SJSA1 (cell line): ENCODE data around the gene ANKRD24. TPM values are rescaled to one million over a fixed set of nuclear protein-coding genes. Genes with fewer than 3 reads are reported as not detected.

Source experiments
- DNase-seq, 2 experiments: peaks; one replicate each; pipeline ENCODE4 v3.0.0-alpha.2; 2015 to 2020; ENCODE audit warnings: low spot score in 2 of 2, low read depth in 1 of 2
- H3K27ac ChIP-seq: fragments of 250-450 bp; sonication (Bioruptor Pico); 2 replicates; pipeline ENCODE4 v1.5.1; 2020; ENCODE audit warnings: mild to moderate bottlenecking, moderate library complexity
- H3K27me3 ChIP-seq: fragments of 250-450 bp; sonication (Bioruptor Pico); replicated peaks from 2 replicates; pipeline ENCODE4 v1.5.1; 2020; ENCODE audit warnings: mild to moderate bottlenecking, moderate library complexity
- H3K36me3 ChIP-seq: fragments of 250-450 bp; sonication (Bioruptor Pico); 2 replicates; pipeline ENCODE4 v1.5.1; 2020; ENCODE audit warnings: mild to moderate bottlenecking
- H3K4me1 ChIP-seq: fragments of 250-450 bp; sonication (Bioruptor Pico); replicated peaks from 2 replicates; pipeline ENCODE4 v1.6.1; 2021; ENCODE audit warnings: mild to moderate bottlenecking
- H3K4me3 ChIP-seq: fragments of 250-450 bp; sonication (Bioruptor Pico); 2 replicates; pipeline ENCODE4 v1.5.1; 2020; ENCODE audit warnings: mild to moderate bottlenecking
- H3K9me3 ChIP-seq: fragments of 250-450 bp; sonication (Bioruptor Pico); replicated peaks from 2 replicates; pipeline ENCODE4 v1.5.1; 2020; ENCODE audit warnings: mild to moderate bottlenecking
- total RNA-seq: library from RNA; depleted of rRNA; stranded (reverse); fragments of >200 nt; shearing (Covaris generic); gene quantifications from 2 replicates; pipeline ENCODE4 v1.2.3, GENCODE V29; 2014

ANKRD24 gene
- total RNA-seq, 1 experiment from 2014 or later, result 0.05 TPM

- H3K9me3 ChIP-seq, result peaks cover 5% of the 10 kb centered on the region; the same call in 1 of the 2 replicates
- no peak overlapping the region for H3K4me3 ChIP-seq
- no peak overlapping the region for H3K27ac ChIP-seq
- no peaks in the 10 kb centered on the region for H3K36me3 ChIP-seq
- peaks cover 51% of the 10 kb centered on the region for H3K27me3 ChIP-seq
- H3K4me1 ChIP-seq, result no peaks in the 10 kb centered on the region
- DNase-seq, result no peak
Observed at GRCh38 chr19:4197625-4198466, 15.4 kb downstream of the ANKRD24 start.

- Histone ChIP-seq H3K27me3 (peaks cover 57% of the 10 kb centered on the region), H3K36me3 (no peaks in the 10 kb centered on the region), H3K27ac (no peak overlapping the region), H3K9me3 (peaks cover 5% of the 10 kb centered on the region; the same call in 1 of the 2 replicates), H3K4me1 (no peaks in the 10 kb centered on the region), H3K4me3 (no peak overlapping the region)
- no peak for DNase-seq
Observed at GRCh38 chr19:4198467-4199126, 16.1 kb downstream of the ANKRD24 start.

GRCh38 chr19:4199699-4200293 is 17.3 kb downstream of the ANKRD24 start:
- H3K4me3 ChIP-seq, result no peak overlapping the region
- H3K9me3 ChIP-seq, result peaks cover 5% of the 10 kb centered on the region; the same call in 1 of the 2 replicates
- no peak overlapping the region for H3K27ac ChIP-seq
- no peaks in the 10 kb centered on the region for H3K36me3 ChIP-seq
- H3K4me1 ChIP-seq, result no peaks in the 10 kb centered on the region; the same call in 1 of the 2 replicates
- no peak for DNase-seq
- peaks cover 63% of the 10 kb centered on the region for H3K27me3 ChIP-seq

GRCh38 chr19:4200940-4201542 is 18.6 kb downstream of the ANKRD24 start:
- DNase-seq, result no peak
- H3K4me1 ChIP-seq, result no peaks in the 10 kb centered on the region; the same call in 1 of the 2 replicates
- peaks cover 5% of the 10 kb centered on the region; the same call in 1 of the 2 replicates for H3K9me3 ChIP-seq
- no peaks in the 10 kb centered on the region for H3K36me3 ChIP-seq
- no peak overlapping the region for H3K27ac ChIP-seq
- no peak overlapping the region for H3K4me3 ChIP-seq
- H3K27me3 ChIP-seq, result peaks cover 54% of the 10 kb centered on the region

GRCh38 chr19:4201798-4202197 is 19.3 kb downstream of the ANKRD24 start:
- no peaks in the 10 kb centered on the region for H3K36me3 ChIP-seq
- H3K4me1 ChIP-seq, result no peaks in the 10 kb centered on the region; the same call in 1 of the 2 replicates
- H3K4me3 ChIP-seq, result no peak overlapping the region
- peaks cover 5% of the 10 kb centered on the region; the same call in 1 of the 2 replicates for H3K9me3 ChIP-seq
- DNase-seq, result no peak
- H3K27ac ChIP-seq, result no peak overlapping the region
- peaks cover 51% of the 10 kb centered on the region for H3K27me3 ChIP-seq

- Histone ChIP-seq H3K27ac (no peak overlapping the region), H3K9me3 (no peaks in the 10 kb centered on the region), H3K4me1 (peaks cover 8% of the 10 kb centered on the region), H3K4me3 (no peak overlapping the region), H3K27me3 (peaks cover 18% of the 10 kb centered on the region), H3K36me3 (no peaks in the 10 kb centered on the region)
- no peak for DNase-seq
Observed at GRCh38 chr19:4206818-4207484, 24.5 kb downstream of the ANKRD24 start.

- H3K27me3 ChIP-seq, result peaks cover 23% of the 10 kb centered on the region
- no peaks in the 10 kb centered on the region for H3K9me3 ChIP-seq
- H3K4me1 ChIP-seq, result peaks cover 8% of the 10 kb centered on the region
- no peak overlapping the region for H3K27ac ChIP-seq
- no peaks in the 10 kb centered on the region for H3K36me3 ChIP-seq
- no peak overlapping the region for H3K4me3 ChIP-seq
- DNase-seq, result no peak
Observed at GRCh38 chr19:4208385-4209094, 26.1 kb downstream of the ANKRD24 start.

GRCh38 chr19:4210166-4210731 is 27.8 kb downstream of the ANKRD24 start:
- no peak overlapping the region for H3K4me3 ChIP-seq
- H3K9me3 ChIP-seq, result no peaks in the 10 kb centered on the region
- H3K36me3 ChIP-seq, result no peaks in the 10 kb centered on the region
- no peak overlapping the region for H3K27ac ChIP-seq
- DNase-seq, result no peak
- peaks cover 28% of the 10 kb centered on the region for H3K27me3 ChIP-seq
- peaks cover 8% of the 10 kb centered on the region for H3K4me1 ChIP-seq

- no peaks in the 10 kb centered on the region for H3K36me3 ChIP-seq
- no peak overlapping the region for H3K27ac ChIP-seq
Observed at GRCh38 chr19:4213116-4213515, 30.6 kb downstream of the ANKRD24 start.

GRCh38 chr19:4215807-4216206 is 33.3 kb downstream of the ANKRD24 start:
- H3K27ac ChIP-seq, result no peak overlapping the region
- no peaks in the 10 kb centered on the region for H3K36me3 ChIP-seq
- DNase-seq, result no peak
- H3K4me1 ChIP-seq, result peaks cover 7% of the 10 kb centered on the region
- H3K27me3 ChIP-seq, result peaks cover 28% of the 10 kb centered on the region
- no peaks in the 10 kb centered on the region for H3K9me3 ChIP-seq
- H3K4me3 ChIP-seq, result no peak overlapping the region

More at GRCh38 chr19:4213116-4213515, 30.6 kb downstream of the ANKRD24 start:
- no peak for DNase-seq
- H3K27me3 ChIP-seq, result peaks cover 28% of the 10 kb centered on the region
- H3K4me1 ChIP-seq, result peaks cover 6% of the 10 kb centered on the region
- no peaks in the 10 kb centered on the region for H3K9me3 ChIP-seq
- H3K4me3 ChIP-seq, result no peak overlapping the region

- no peaks in the 10 kb centered on the region for H3K9me3 ChIP-seq
- no peaks in the 10 kb centered on the region for H3K36me3 ChIP-seq
- H3K4me1 ChIP-seq, result peaks cover 13% of the 10 kb centered on the region
- H3K27ac ChIP-seq, result no peak overlapping the region
- no peak overlapping the region for H3K4me3 ChIP-seq
- DNase-seq, result no peak
- peaks cover 24% of the 10 kb centered on the region for H3K27me3 ChIP-seq
Observed at GRCh38 chr19:4216846-4217245, 34.4 kb downstream of the ANKRD24 start.

GRCh38 chr19:4217429-4218264 is 35.2 kb downstream of the ANKRD24 start:
- peaks cover 13% of the 10 kb centered on the region for H3K4me1 ChIP-seq
- H3K27me3 ChIP-seq, result peaks cover 17% of the 10 kb centered on the region
- no peak for DNase-seq
- no peaks in the 10 kb centered on the region for H3K9me3 ChIP-seq
- no peaks in the 10 kb centered on the region for H3K36me3 ChIP-seq
- no peak overlapping the region for H3K4me3 ChIP-seq
- H3K27ac ChIP-seq, result no peak overlapping the region
